ENCODE measurements around the gene SLC12A5.

The SLC12A5 gene

DNA sequence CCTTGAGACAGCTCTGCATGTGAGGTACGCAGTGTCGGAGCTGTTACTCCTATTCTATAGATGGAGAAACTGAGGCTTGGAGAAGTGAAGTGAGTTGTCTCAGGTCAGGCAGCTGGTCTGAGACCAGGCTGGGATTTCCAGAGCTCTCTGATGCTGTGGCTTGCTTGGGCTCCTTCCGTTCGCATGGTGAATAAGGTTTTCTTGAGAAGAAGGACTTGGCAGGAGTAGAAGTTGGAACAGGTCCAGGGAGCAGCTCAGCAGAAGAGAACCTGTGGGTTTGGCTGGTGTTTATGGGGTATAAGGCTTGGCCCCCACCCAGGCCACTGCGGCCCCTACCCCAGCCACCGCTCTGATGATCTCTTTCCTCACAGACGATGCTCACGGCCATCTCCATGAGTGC, 7.4 kb downstream of the SLC12A5 start:
- DNase-seq (ENCODE audit: low spot score): no peak
- TF ChIP-seq, protein P1, sequence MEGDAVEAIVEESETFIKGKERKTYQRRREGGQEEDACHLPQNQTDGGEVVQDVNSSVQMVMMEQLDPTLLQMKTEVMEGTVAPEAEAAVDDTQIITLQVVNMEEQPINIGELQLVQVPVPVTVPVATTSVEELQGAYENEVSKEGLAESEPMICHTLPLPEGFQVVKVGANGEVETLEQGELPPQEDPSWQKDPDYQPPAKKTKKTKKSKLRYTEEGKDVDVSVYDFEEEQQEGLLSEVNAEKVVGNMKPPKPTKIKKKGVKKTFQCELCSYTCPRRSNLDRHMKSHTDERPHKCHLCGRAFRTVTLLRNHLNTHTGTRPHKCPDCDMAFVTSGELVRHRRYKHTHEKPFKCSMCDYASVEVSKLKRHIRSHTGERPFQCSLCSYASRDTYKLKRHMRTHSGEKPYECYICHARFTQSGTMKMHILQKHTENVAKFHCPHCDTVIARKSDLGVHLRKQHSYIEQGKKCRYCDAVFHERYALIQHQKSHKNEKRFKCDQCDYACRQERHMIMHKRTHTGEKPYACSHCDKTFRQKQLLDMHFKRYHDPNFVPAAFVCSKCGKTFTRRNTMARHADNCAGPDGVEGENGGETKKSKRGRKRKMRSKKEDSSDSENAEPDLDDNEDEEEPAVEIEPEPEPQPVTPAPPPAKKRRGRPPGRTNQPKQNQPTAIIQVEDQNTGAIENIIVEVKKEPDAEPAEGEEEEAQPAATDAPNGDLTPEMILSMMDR (IDR thresholded peaks at IDR 0.05; ENCODE audit: extremely low read depth, missing control alignments): no peak

DNA sequence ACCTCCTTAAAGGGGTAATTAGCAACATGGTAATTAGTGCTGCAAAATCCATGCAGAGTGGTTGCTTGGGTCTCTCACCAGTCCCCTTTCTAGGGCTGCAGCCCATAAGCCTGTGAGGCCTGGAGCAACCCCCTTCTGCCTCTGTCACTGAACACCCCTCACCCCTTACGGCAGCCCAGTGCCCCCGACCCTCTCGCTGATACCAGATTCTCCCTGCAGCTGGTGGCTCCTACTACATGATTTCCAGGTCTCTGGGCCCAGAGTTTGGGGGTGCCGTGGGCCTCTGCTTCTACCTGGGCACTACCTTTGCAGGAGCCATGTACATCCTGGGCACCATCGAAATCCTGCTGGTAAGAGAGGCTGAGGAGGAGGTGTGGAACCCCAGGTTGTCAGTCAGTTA, 8.0 kb downstream of the SLC12A5 start:
- no peak for DNase-seq (ENCODE audit: low spot score)
- TF ChIP-seq, protein P1 (IDR thresholded peaks at IDR 0.05; ENCODE audit: extremely low read depth, missing control alignments): no peak

DNA sequence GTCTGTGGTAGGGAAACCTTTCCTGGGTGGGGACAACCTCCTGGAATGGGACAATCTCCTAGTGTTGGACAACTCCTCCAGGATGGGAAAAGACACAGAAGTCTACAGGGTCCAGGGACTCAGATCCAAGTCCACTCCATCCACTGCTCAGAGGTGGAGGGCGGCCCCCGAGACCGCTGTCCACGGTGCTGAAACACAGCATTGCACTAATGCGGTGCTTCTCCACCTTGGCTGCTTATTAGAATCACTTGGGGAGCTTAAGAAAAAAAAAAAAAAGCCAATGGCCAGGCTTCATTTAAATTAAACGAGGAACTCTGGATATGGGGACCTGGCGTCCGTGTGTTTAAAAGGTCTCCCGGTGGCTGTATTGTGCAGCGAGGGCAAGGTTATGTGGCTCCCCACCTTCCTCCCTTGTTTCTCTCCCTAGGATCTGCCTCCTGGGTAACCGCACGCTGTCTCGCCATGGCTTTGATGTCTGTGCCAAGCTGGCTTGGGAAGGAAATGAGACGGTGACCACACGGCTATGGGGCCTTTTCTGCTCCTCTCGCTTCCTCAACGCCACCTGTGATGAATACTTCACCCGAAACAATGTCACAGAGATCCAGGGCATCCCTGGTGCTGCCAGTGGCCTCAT, 12.0 kb downstream of the SLC12A5 start:
- peak; percentile 67 for DNase-seq (ENCODE audit: low spot score)

DNA sequence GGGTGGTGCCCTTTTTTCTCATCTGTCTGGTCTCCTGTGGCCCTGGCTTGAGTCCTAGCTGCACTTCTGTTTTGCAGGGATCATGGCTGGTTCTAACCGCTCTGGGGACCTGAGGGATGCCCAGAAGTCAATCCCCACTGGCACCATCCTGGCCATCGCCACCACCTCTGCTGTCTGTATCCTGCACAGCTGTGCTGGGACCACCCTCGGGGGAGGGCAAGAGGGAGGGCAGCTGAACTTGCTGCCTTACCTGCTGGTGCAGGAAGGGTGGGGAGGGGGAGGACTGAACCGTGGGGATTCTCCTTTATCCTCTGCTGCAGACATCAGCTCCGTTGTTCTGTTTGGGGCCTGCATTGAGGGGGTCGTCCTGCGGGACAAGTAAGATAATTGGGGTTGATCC, 14.5 kb downstream of the SLC12A5 start:
- TF ChIP-seq, protein P1 (IDR thresholded peaks at IDR 0.05; ENCODE audit: extremely low read depth, missing control alignments): no peak
- DNase-seq (ENCODE audit: low spot score): no peak

More for the DNA sequence above, 12.0 kb downstream of the SLC12A5 start:
- TF ChIP-seq, protein P1 (IDR thresholded peaks at IDR 0.05; ENCODE audit: extremely low read depth, missing control alignments): no peak

DNA sequence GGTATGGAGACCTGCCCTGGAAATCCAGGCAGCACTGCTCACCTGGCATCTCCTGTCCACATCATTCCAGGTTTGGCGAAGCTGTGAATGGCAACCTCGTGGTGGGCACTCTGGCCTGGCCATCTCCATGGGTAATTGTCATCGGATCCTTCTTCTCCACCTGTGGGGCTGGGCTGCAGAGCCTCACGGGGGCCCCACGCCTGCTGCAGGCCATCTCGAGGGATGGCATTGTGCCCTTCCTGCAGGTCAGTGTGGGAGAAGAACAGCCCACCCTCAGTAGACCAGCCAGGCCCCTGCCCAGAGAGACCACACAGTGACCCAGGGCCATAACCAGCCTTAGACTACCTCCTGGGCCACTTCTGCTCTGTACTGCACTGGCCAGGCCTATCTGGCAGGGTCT, 15.9 kb downstream of the SLC12A5 start:
- DNase-seq (ENCODE audit: low spot score): no peak
- TF ChIP-seq, protein P1 (IDR thresholded peaks at IDR 0.05; ENCODE audit: extremely low read depth, missing control alignments): no peak

DNA sequence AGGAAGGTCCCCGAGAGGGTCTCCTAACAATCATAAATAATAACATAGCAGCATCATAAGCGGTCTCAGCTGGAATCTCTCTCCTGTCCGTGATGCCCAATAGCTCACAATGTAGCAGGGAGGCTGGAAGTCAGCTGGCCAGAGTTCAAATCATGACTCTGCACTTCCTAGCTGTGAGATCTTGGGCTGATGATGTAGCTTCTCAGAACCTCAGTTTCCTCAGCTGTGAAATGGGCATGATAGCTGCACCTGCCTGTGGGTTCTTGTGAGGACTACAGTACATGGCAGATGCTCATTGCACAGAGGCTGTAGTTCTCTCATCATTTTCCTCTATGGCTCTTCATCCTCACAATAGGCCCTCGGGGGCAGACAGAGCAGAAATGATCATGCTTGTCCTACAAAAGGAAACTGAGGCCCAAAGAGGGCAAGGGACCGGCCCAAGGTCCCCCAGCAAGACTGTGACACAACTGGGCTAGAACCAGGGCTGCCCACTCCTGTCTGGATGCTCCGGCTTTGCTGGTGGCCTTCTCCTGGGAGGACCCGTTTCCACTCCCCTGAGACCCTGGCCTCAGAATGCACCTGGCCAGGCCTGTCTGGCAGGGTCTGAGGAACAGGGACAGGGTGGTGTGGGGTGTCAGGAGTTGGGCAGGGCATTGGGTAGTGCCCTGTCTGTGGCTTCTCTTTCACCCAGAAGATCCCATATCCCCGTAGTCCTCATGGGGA, 17.7 kb downstream of the SLC12A5 start:
- no peak for DNase-seq (ENCODE audit: low spot score)
- TF ChIP-seq, protein P1 (IDR thresholded peaks at IDR 0.05; ENCODE audit: extremely low read depth, missing control alignments): no peak

DNA sequence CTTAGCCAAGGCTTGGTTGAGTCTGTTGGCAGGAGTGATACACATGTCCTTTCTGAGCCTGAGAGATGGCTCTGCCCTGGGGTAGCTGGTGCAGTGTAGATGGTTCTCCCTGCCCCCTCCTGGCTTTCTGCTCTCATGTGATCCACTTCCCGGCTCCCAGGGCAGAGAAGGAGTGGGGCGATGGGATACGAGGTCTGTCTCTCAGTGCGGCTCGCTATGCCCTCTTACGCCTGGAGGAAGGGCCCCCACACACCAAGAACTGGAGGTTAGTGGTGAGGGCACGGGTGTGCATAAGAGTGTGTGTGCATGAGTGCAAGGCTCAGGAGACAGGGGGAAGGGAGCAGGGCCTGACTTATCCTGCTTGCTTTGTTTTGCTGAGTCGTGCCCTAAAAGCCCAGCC, 18.8 kb downstream of the SLC12A5 start:
- TF ChIP-seq, protein P1 (IDR thresholded peaks at IDR 0.05; ENCODE audit: extremely low read depth, missing control alignments): no peak

More for the DNA sequence above, 18.8 kb downstream of the SLC12A5 start:
- DNase-seq (ENCODE audit: low spot score): no peak

Data from GM20000 (cell line).